Measurements from ENCODE around the gene CTSH. TPM values are rescaled to one million over a fixed set of nuclear protein-coding genes. Genes with fewer than 3 reads are reported as not detected.

The CTSH gene
- total and polyA plus RNA-seq, 2 donors from 2014 or later, result 201 to 1,628 TPM

DNA sequence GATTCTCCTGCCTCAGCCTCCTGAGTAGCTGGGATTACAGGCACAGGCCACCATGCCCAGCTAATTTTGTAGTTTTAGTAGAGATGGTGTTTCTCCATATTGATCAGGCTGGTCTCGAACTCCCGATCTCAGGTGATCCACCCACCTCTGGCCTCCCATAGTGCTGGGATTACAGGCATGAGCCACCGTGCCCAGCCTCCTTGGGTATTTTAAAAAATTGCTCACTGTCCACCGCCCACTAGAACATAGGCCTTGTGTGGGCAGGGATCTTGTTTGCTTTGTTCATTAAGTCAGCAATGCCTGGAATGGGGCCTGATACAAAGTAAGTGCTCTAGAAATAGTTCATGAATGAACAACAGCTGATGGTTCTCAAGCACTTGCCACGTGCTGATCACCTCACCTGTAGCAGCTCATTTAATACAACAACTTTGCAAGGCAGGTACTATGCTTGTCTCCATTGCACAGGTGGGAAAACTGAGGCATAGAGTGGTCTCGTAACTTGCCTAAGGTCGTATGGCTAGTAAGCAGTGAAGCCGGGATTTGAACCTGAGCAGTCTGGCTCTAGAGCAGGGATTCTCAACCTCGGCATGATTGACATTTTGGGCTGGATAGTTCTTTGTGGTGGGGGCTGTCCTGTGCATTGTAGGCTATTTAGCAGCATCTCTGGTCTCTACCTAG, 12.7 kb upstream of the CTSH start:
- Histone ChIP-seq H3K36me3 (ENCODE audit: control insufficient read depth in 2 of 3, insufficient read depth in 3 of 3, low read length in 3 of 3) (no peaks in the 10 kb centered on the region), H3K4me3 (ENCODE audit: low read length in 3 of 3) (no peak overlapping the region), H3K9me3 (ENCODE audit: control insufficient read depth in 2 of 3, insufficient read depth in 1 of 3, low read length in 3 of 3) (no peaks in the 10 kb centered on the region), H3K9ac (ENCODE audit: low read length in 3 of 3) (no peak overlapping the region), H3K27ac (ENCODE audit: low read depth in 2 of 2, low read length in 2 of 2) (no peak overlapping the region), H3K4me1 (ENCODE audit: control insufficient read depth in 2 of 3, insufficient read depth in 2 of 3, low read depth in 1 of 3, low read length in 3 of 3) (no peaks in the 10 kb centered on the region), H3K27me3 (ENCODE audit: control insufficient read depth, insufficient read depth, low read length) (no peaks in the 10 kb centered on the region)
- TF ChIP-seq, protein P1, sequence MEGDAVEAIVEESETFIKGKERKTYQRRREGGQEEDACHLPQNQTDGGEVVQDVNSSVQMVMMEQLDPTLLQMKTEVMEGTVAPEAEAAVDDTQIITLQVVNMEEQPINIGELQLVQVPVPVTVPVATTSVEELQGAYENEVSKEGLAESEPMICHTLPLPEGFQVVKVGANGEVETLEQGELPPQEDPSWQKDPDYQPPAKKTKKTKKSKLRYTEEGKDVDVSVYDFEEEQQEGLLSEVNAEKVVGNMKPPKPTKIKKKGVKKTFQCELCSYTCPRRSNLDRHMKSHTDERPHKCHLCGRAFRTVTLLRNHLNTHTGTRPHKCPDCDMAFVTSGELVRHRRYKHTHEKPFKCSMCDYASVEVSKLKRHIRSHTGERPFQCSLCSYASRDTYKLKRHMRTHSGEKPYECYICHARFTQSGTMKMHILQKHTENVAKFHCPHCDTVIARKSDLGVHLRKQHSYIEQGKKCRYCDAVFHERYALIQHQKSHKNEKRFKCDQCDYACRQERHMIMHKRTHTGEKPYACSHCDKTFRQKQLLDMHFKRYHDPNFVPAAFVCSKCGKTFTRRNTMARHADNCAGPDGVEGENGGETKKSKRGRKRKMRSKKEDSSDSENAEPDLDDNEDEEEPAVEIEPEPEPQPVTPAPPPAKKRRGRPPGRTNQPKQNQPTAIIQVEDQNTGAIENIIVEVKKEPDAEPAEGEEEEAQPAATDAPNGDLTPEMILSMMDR (IDR thresholded peaks at IDR 0.05; ENCODE audit: borderline replicate concordance, extremely low read depth, insufficient read depth), result no peak
- no peak for DNase-seq
- intact Hi-C loops (cut with DNase I), result no loop called here
- FAIRE-seq, result no peak

DNA sequence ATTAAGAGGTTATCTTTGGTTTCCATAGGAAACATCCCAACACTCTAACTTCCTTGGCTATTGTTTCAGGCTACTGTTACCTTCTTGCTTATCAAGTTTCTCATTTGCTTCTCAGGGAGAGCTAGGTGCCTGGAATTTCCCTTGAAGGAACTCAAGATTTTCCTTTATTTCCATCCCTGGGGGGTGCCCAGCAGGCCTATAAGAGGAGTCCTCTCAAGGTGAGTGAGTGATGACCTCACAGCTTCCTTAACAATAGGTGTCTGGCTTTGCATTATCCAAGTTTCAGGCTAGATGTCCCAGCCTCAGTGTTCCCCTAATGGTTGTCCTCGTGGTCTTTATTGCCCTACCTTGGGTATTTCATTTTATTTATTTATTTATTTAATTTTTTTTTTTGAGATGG, 12.1 kb upstream of the CTSH start:
- Histone ChIP-seq H3K27me3 (ENCODE audit: control insufficient read depth, insufficient read depth, low read length) (no peaks in the 10 kb centered on the region), H3K9me3 (ENCODE audit: control insufficient read depth in 2 of 3, insufficient read depth in 1 of 3, low read length in 3 of 3) (no peaks in the 10 kb centered on the region), H3K9ac (ENCODE audit: low read length in 3 of 3) (no peak overlapping the region), H3K4me1 (ENCODE audit: control insufficient read depth in 2 of 3, insufficient read depth in 2 of 3, low read depth in 1 of 3, low read length in 3 of 3) (peaks cover 0 to under 1% (median 0%) of the 10 kb centered on the region in 3 donors), H3K36me3 (ENCODE audit: control insufficient read depth in 2 of 3, insufficient read depth in 3 of 3, low read length in 3 of 3) (no peaks in the 10 kb centered on the region), H3K4me3 (ENCODE audit: low read length in 3 of 3) (no peak overlapping the region), H3K27ac (ENCODE audit: low read depth in 2 of 2, low read length in 2 of 2) (no peak overlapping the region)
- DNase-seq (no peak), FAIRE-seq (no peak)
- intact Hi-C loops (cut with DNase I), result no loop called here
- TF ChIP-seq, protein P1 (IDR thresholded peaks at IDR 0.05; ENCODE audit: borderline replicate concordance, extremely low read depth, insufficient read depth), result no peak

DNA sequence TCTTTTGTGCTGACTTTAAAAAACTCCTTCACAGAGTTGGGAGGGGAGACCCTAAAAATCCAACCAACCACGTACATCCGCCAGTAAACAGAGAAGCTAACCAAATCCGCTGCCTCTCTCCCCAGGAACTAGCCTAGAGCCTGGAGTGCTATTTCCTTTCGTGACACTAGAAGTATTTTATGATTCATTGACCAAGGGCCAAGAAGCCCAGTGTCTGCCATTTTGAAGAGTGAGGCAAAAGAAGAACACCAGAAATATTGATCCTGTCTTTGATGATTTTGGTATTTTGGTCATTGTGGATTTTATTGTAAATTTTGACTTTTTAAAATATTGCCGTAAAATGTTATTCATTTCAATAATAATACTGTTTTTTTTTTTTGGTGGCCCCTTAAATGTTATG, 10.5 kb upstream of the CTSH start:
- no peak overlapping the region for H3K27ac ChIP-seq (ENCODE audit: low read depth in 2 of 2, low read length in 2 of 2)
- peaks cover 3 to 11% (median 10%) of the 10 kb centered on the region in 3 donors for H3K4me1 ChIP-seq (ENCODE audit: control insufficient read depth in 2 of 3, insufficient read depth in 2 of 3, low read depth in 1 of 3, low read length in 3 of 3)
- H3K36me3 ChIP-seq (ENCODE audit: control insufficient read depth in 2 of 3, insufficient read depth in 3 of 3, low read length in 3 of 3), result no peaks in the 10 kb centered on the region
- H3K27me3 ChIP-seq (ENCODE audit: control insufficient read depth, insufficient read depth, low read length), result no peaks in the 10 kb centered on the region
- no peak for FAIRE-seq
- intact Hi-C loops (cut with DNase I), result no loop called here
- H3K9ac ChIP-seq (ENCODE audit: low read length in 3 of 3), result no peak overlapping the region
- TF ChIP-seq, protein P1 (IDR thresholded peaks at IDR 0.05; ENCODE audit: borderline replicate concordance, extremely low read depth, insufficient read depth), result no peak
- H3K4me3 ChIP-seq (ENCODE audit: low read length in 3 of 3), result no peak overlapping the region
- no peaks in the 10 kb centered on the region for H3K9me3 ChIP-seq (ENCODE audit: control insufficient read depth in 2 of 3, insufficient read depth in 1 of 3, low read length in 3 of 3)
- no peak for DNase-seq
